Measurements from ENCODE around the gene JMJD1C. TPM values are rescaled to one million over a fixed set of nuclear protein-coding genes. Genes with fewer than 3 reads are reported as not detected.

The JMJD1C gene, protein sequence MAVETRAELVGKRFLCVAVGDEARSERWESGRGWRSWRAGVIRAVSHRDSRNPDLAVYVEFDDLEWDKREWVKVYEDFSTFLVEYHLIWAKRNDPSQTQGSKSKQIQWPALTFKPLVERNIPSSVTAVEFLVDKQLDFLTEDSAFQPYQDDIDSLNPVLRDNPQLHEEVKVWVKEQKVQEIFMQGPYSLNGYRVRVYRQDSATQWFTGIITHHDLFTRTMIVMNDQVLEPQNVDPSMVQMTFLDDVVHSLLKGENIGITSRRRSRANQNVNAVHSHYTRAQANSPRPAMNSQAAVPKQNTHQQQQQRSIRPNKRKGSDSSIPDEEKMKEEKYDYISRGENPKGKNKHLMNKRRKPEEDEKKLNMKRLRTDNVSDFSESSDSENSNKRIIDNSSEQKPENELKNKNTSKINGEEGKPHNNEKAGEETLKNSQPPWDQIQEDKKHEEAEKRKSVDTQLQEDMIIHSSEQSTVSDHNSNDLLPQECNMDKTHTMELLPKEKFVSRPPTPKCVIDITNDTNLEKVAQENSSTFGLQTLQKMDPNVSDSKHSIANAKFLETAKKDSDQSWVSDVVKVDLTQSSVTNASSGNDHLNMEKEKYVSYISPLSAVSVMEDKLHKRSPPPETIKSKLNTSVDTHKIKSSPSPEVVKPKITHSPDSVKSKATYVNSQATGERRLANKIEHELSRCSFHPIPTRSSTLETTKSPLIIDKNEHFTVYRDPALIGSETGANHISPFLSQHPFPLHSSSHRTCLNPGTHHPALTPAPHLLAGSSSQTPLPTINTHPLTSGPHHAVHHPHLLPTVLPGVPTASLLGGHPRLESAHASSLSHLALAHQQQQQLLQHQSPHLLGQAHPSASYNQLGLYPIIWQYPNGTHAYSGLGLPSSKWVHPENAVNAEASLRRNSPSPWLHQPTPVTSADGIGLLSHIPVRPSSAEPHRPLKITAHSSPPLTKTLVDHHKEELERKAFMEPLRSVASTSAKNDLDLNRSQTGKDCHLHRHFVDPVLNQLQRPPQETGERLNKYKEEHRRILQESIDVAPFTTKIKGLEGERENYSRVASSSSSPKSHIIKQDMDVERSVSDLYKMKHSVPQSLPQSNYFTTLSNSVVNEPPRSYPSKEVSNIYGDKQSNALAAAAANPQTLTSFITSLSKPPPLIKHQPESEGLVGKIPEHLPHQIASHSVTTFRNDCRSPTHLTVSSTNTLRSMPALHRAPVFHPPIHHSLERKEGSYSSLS (N-terminal part only)
- 27.1 and 59.0 TPM in 2 replicates for total RNA-seq

DNA sequence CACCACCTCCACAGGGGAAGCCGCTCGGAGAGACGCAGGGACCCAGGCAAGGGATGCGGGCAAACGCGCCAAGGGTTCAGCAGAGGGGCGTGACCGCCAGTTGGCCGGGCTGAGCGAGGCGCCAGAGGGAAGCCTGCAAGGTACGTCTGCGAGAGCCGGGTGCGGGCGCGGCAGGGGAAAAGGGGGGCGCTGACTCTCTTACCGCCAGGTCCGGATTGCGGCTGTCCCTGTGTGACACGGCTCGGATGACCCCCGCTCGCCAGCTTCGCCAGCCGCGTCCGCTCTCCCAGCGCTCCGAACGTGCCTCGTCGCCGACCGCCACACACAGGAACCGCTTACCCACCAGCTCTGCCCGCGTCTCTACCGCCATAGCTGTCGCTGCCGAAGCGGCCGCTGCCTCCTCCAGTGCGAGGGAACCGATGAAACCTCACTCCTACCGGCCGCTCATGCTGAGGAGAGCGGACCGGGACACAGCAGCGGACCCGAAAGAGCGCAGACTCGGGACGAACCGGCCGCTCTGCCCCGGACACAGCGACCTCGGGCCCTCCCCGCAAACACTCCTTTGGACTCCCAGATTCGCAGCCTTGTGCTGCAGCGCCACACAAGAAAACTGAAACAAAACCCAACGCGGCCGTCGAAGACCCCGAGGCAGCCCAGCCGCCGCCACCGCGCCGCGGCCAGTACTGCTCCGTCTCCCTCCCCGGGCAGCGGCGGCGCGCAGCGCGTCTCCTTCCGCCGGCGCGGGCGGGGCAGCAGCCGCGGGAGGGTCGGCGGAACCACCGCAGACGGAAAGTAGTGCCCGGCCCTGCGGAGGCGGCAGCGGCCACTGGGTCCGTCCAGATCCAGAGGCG lies at the start of gene JMJD1C:
Gene JMJD1C, minus strand, starts transcription at position 685 of the 851 bp plus-strand sequence. Its CDS starts 315 bp downstream, at position 370.

GRCh38 chr10:63133056-63133820 lies 332.5 kb downstream of the JMJD1C start, which contains the start of gene NRBF2:
TSS of gene NRBF2 (plus strand) at chr10:63133328. CDS start at chr10:63133471, 143 bp downstream.

Other genes with a start within 250 kb of the JMJD1C start
- gene REEP3, start 55.4 kb upstream of the JMJD1C start, total RNA-seq: 42.7 and 86.3 TPM in 2 replicates